Measurements from ENCODE around the gene MYPOP. TPM values are rescaled to one million over a fixed set of nuclear protein-coding genes. Genes with fewer than 3 reads are reported as not detected.

The MYPOP gene
- total and polyA plus RNA-seq, 9 of the 15 experiments (the other 6 are each of a cell fraction or from before 2014, with no cell fraction given), result 0.32 to 7.6 (median 1.6) TPM

GRCh38 chr19:45886427-45887199, 15.8 kb downstream of the MYPOP start (continued):
- TF ChIP-seq NFE2L1 (tag; IDR thresholded peaks at IDR 0.05; ENCODE audit: borderline replicate concordance, low read depth) (no peak), HES1 (IDR thresholded peaks at IDR 0.05; ENCODE audit: low read depth) (no peak), NCOA1 (IDR thresholded peaks at IDR 0.05; ENCODE audit: low read depth) (no peak), HMBOX1 (IDR thresholded peaks at IDR 0.05) (no peak), ZBTB17 (CRISPR knock-in tag; IDR thresholded peaks at IDR 0.05) (no peak), SUPT5H (IDR thresholded peaks at IDR 0.05) (peak; percentile 62; the same call in 1 of the 2 replicates), TBP (optimal IDR thresholded peaks at IDR 0.05; ENCODE audit: low read depth, low read length) (no peak), POLR2G (IDR thresholded peaks at IDR 0.05; ENCODE audit: low read depth, low read length) (no peak; the same call in 1 of the 2 replicates), PHF21A (IDR thresholded peaks at IDR 0.05; ENCODE audit: borderline replicate concordance, low read depth) (no peak), RBM22 (IDR thresholded peaks at IDR 0.05; ENCODE audit: low read depth, low read length, poor library complexity, severe bottlenecking) (no peak), POLR3A (IDR thresholded peaks at IDR 0.05; ENCODE audit: borderline replicate concordance, extremely low read depth, insufficient read depth, insufficient read length) (no peak), ASH1L (IDR thresholded peaks at IDR 0.05; ENCODE audit: borderline replicate concordance, low read depth, partially characterized antibody) (no peak), ZNF76 (CRISPR knock-in tag; IDR thresholded peaks at IDR 0.05; ENCODE audit: borderline replicate concordance) (no peak), CTBP1 (IDR thresholded peaks at IDR 0.05; ENCODE audit: borderline replicate concordance) (no peak), SFPQ (IDR thresholded peaks at IDR 0.05; ENCODE audit: low read depth, low read length) (no peak), ZNF217 (CRISPR knock-in tag; IDR thresholded peaks at IDR 0.05) (no peak), POLR2AphosphoS5 (IDR thresholded peaks at IDR 0.05; ENCODE audit: control insufficient read depth, insufficient read depth, low read depth, low read length) (peak; percentile 63), ZFPM2 (CRISPR knock-in tag; IDR thresholded peaks at IDR 0.05) (0 out of 2 replicates have a peak, but pooled peaks have one; percentile 27)
- TF ChIP-seq, protein P1, sequence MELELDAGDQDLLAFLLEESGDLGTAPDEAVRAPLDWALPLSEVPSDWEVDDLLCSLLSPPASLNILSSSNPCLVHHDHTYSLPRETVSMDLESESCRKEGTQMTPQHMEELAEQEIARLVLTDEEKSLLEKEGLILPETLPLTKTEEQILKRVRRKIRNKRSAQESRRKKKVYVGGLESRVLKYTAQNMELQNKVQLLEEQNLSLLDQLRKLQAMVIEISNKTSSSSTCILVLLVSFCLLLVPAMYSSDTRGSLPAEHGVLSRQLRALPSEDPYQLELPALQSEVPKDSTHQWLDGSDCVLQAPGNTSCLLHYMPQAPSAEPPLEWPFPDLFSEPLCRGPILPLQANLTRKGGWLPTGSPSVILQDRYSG (tag; conservative IDR thresholded peaks at IDR 0.05; ENCODE audit: low read depth), result 0 out of 2 replicates have a peak, but pooled peaks have one; percentile 37
- TF ChIP-seq, protein P2, sequence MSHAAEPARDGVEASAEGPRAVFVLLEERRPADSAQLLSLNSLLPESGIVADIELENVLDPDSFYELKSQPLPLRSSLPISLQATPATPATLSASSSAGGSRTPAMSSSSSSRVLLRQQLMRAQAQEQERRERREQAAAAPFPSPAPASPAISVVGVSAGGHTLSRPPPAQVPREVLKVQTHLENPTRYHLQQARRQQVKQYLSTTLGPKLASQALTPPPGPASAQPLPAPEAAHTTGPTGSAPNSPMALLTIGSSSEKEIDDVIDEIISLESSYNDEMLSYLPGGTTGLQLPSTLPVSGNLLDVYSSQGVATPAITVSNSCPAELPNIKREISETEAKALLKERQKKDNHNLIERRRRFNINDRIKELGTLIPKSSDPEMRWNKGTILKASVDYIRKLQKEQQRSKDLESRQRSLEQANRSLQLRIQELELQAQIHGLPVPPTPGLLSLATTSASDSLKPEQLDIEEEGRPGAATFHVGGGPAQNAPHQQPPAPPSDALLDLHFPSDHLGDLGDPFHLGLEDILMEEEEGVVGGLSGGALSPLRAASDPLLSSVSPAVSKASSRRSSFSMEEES (CRISPR knock-in tag; IDR thresholded peaks at IDR 0.05), result no peak
